Upper lobe of left lung (tissue), 4 donors: ENCODE measurements around the gene CAB39.

Experiments
- EP300 ChIP-seq, 4 donors: sonication (generic); formaldehyde crosslinking; IDR thresholded peaks; one replicate each; pipeline ENCODE4 v1.5.1; 2017; ENCODE audit warnings: antibody characterized with exemption in 4 of 4, control low read depth in 2 of 4
- POLR2A ChIP-seq, 4 donors: fragments of 450-650 bp; IDR thresholded peaks; one replicate each; pipeline ENCODE4 v1.5.1; 2016 to 2017; ENCODE audit warnings: antibody characterized with exemption in 4 of 4, mild to moderate bottlenecking in 2 of 4
- POLR2AphosphoS5 ChIP-seq, 2 donors: sonication (generic); formaldehyde crosslinking; IDR thresholded peaks; one replicate each; pipeline ENCODE4 v1.5.1; 2017; ENCODE audit warnings: antibody characterized with exemption in 2 of 2
- TF ChIP-seq, protein P1 (sequence below), 6 experiments: fragments of 450-650 bp in 4 of 6; fragments of 200-600 bp in 2 of 6; sonication (generic) in 2 of 6; IDR thresholded peaks; one replicate each; pipeline ENCODE4 v1.5.1; 2016 to 2019; ENCODE audit warnings: antibody characterized with exemption in 6 of 6

DNA sequence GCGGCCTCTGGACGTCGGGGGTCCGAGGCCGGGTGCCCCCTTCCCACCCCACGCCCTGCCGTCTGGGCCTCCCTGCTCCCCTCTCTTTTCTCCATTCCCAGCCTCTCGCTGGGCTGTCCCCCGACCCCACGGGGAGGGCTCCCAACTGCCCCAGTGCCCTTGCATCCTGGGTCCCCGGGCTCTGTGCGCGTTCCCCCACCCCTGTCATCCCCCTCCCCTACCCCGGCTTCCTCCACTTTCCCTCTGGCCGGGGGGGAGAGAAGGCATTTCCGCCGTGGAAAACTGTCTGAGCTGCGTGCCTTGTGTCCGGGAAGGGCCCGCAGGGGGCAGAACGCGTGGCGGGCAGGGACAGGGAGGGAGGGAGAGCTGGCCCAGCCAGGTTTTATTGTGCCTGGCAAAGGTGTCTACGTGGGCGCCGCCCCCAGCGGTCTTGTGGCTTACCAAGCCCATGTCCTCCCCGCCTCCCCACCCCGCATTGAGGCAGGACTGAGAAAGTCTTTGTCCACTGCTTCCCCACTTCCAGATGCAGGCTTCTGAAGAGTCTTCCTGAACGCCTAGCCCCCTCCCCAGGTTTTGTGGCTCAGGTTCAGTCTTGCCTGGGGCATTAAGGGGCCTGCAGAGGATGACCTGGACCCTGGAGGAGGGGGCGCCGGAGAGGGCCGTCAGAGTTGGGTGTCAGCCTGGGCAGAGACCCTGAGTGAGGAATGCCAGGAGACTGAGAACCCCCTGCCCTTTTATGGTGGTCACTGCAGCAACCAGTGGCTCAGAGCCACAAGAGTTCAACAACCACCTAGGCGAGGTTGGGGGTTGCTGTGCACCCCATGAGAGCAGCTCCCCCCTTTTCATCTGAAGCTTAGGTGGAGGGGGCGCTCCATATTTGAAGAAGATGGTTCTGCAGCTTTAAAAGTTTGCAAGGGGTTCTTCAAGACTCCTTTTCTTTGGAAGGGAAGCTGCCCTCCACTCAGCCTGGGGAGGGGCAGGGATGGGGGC is 153.4 kb downstream of the CAB39 start:
- TF ChIP-seq, protein P1, sequence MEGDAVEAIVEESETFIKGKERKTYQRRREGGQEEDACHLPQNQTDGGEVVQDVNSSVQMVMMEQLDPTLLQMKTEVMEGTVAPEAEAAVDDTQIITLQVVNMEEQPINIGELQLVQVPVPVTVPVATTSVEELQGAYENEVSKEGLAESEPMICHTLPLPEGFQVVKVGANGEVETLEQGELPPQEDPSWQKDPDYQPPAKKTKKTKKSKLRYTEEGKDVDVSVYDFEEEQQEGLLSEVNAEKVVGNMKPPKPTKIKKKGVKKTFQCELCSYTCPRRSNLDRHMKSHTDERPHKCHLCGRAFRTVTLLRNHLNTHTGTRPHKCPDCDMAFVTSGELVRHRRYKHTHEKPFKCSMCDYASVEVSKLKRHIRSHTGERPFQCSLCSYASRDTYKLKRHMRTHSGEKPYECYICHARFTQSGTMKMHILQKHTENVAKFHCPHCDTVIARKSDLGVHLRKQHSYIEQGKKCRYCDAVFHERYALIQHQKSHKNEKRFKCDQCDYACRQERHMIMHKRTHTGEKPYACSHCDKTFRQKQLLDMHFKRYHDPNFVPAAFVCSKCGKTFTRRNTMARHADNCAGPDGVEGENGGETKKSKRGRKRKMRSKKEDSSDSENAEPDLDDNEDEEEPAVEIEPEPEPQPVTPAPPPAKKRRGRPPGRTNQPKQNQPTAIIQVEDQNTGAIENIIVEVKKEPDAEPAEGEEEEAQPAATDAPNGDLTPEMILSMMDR (IDR thresholded peaks at IDR 0.05): no peak
- TF ChIP-seq POLR2A (IDR thresholded peaks at IDR 0.05) (no peak), POLR2AphosphoS5 (IDR thresholded peaks at IDR 0.05) (no peak), EP300 (IDR thresholded peaks at IDR 0.05) (no peak)
